Left kidney (tissue), 1 donor: ENCODE measurements around the gene SRPX. TPM values are rescaled to one million over a fixed set of nuclear protein-coding genes. Genes with fewer than 3 reads are reported as not detected.

Experiments used
- polyA plus RNA-seq: library from polyadenylated mRNA; unstranded; fragments of 120-200 nt; gene quantifications from one replicate; pipeline ENCODE4 v1.2.1, GENCODE V29; 2013; ENCODE audit not compliant: insufficient read length

Gene SRPX
- polyA plus RNA-seq, 1 donor: 15.0 TPM

Other genes starting within 250 kb of the SRPX start
- gene SYTL5, start 214.3 kb downstream of the SRPX start, polyA plus RNA-seq: 3.3 TPM
- gene RPGR, start 106.6 kb upstream of the SRPX start, polyA plus RNA-seq: 27.2 TPM
- gene OTC, start 131.7 kb upstream of the SRPX start, polyA plus RNA-seq: not detected